GM18499 (cell line): ENCODE measurements around the gene MAP3K20.
"Not testable (repeated sequence)": the region's sequence is repeated elsewhere in the genome, so short reads cannot be mapped to it uniquely, and the experiment has no call there.

Experiments
- ATAC-seq: cut with Tn5 transposase; IDR thresholded peaks from one replicate; pipeline ENCODE4 v1.9.1; 2021; ENCODE audit warnings: moderate number of reproducible peaks; ENCODE audit not compliant: insufficient read depth, unreplicated experiment

The MAP3K20 gene

GRCh38 chr2:173075781-173076580 lies at the start of gene MAP3K20:
Gene MAP3K20 (plus strand): TSS chr2:173075846. CDS start chr2:173091032, 15,186 bp downstream.
- no peak for ATAC-seq

GRCh38 chr2:173026479-173026878 lies 49.2 kb upstream of the MAP3K20 start:
- no peak for ATAC-seq

DNA sequence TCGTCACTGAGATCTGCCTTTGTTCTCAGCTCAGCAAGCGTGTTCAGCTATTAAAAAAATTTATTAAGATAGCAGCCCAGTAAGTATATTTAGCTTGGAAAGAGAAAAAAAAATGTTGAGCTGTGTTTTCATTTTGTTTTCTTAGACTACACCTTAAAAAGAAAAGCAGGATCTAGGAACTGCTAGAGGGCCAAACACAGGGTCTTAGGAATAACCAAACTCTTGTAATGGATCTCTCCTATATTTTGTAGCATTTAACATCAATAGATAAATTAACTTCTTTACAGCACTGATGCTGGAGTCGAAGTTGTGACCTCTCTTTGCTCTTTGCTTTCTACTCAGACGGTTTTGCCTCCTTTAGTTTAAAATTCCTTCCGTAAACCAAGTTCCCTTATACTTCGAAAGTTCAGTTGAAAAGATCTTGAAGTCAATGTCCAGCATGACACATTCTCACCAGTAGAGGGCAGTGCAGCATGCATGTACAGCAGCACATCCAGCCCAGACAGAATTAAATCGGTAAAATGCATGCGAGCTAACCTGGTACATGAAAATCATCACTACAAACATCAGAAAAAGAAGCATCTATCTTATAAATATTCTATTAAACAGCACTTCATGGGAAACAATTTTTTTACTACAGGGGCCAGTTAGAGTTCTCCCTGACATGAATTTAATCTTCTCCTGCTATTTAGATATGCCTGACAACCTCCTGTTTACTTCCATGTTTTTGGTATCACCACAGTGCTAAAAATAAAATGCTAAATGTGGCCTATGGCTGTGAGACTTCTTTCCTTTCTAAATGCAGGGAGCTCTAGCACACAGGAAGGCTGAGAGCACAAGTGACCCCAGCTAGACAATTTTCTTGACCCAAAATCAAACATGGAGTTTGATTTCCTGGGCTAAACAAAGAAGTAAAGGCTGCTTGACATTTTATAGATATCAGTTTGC lies 48.2 kb upstream of the MAP3K20 start:
- no peak for ATAC-seq

DNA sequence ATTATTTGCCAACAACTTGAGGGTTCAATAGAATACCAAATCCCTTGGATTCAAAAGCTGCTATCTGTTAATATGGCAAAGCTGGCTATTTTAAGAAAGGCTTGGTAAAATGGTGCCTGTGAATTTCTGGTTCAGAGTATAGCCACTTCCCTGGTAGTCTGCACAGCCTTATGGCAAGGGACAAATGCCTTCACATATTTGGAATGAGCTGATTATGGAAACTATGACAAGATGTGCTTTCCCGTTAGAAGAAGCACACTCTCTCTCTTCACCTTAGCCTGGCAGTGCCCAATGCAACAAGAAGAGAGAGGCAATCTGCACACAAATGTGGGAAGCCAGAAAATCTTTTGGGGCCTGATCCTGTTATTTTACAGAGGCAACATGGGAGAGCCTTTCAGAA lies 47.5 kb upstream of the MAP3K20 start:
- no peak for ATAC-seq

DNA sequence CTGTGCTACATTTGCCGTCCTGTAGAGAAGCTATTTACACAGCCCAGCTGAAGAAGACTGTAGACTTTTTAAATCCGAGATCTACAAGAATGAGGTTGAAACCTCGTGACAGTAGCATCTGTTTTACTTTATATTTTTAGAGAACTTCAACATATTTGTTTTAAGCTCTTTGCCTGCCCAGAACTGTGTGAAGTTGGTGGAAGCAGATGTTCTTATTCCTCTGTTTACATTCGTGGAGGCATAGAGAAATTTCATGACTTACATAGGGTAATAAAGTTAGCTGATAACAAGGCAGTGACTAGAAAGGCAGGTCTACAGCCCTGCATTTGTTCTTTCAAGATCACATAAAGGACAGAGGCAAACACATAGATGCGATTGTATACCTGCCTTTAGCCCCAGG lies 47.0 kb upstream of the MAP3K20 start:
- ATAC-seq = no peak

DNA sequence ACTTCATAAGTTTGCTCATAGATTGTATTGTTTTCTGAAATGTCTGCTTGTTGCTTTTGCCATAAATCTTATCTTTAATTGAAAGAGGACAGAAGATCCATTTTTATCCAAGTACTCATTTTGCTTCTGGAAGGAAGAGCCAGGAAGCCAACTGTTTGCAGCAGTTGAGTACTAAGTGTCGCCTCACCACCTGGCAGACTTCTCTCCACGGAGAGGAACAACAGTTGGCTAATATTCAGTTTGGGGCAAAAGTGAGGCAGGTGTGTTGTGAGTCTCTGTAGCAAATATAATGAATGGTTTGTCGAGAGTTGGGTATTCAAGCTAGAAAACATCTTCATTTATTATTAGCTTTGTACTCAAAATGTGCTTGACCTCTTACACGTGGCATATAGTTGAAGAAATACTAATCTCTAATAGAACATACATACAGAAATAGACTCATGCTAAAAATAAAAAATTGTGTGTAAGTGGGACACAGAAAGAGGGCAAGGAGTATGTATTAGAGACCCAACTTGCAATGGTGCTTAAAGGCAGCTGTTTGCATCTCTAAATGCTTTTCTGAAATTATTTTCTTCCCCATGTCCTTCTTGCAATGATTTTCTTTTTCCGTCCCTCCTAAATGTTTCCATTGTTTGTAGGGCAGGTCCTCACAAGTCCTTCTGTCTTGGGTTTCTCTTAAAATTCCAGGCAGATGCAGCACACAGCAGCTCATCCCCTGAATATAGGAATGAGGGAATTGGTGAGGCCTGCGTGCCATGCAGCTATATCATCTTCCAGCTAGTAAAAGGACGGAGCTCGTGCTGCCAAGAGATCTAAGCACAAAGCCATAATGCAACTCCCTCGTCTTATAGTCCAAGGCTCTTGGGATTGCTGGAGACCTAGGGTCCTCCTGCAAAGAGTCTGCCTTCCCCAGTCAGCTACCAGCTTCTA lies 44.8 kb upstream of the MAP3K20 start:
- ATAC-seq = no peak

- ATAC-seq = no peak
Observed at GRCh38 chr2:173032032-173032431, 43.6 kb upstream of the MAP3K20 start.

GRCh38 chr2:173033084-173033483 lies 42.6 kb upstream of the MAP3K20 start:
- ATAC-seq = no peak

DNA sequence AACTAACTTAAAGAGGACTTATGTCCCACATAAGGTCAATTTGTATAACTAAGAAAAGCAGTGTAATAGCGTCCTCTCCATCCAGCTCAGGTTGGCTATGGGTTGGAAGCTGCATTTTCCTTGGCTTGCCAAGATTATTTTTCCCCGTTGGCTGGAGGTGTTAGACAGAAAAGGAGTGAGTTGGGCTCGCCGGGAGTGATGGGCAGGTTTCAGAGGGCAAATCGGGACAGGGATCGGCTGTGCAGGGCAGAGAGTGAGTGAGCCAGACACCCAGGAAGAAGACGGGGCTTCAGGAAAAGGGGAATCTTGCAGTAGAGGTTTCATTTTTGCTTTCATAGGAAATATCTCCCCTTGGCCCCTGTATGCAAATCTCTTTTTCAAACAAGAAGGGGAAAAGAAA lies 41.5 kb upstream of the MAP3K20 start:
- no peak for ATAC-seq

DNA sequence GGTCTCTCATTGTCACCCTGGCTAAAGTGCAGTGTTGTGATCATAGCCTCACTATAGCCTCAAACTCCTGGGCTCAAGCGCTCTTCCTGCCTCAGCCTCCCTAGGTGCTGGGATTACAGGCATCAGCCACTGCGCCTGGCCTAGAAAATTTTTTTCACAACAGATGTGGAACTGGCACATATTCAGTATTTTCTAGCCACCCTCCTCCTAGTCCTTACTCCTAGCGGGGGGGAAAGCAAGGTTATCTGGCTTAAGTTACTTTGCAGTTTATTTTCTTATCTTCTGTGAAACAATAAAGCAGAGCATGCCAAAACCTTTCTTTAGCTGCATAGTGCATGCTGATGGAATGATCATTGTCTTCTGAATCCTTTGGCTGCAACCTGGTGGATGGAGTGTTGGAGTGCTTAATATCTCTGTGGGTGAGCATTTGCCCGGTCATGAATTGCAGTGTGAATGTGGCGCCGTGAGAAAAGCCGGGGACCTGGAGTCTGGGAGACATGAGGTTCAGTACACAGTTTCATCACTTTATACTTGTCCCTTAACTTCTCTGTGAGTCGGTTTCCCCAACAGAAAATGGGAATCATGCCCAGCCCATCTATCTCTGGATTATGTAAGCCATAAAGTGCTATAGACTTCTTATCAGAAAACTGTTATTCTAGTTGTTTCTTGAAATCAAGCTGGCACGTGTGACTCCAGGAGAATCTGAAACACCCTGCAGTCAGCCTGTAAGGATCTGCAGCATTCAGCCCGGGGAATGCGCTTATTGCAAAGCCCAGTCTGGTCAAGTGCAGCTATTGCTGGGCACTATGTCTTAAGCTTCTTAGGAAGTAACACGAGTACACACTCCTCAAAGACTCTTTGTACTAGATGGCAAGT lies 38.2 kb upstream of the MAP3K20 start:
- no peak for ATAC-seq

DNA sequence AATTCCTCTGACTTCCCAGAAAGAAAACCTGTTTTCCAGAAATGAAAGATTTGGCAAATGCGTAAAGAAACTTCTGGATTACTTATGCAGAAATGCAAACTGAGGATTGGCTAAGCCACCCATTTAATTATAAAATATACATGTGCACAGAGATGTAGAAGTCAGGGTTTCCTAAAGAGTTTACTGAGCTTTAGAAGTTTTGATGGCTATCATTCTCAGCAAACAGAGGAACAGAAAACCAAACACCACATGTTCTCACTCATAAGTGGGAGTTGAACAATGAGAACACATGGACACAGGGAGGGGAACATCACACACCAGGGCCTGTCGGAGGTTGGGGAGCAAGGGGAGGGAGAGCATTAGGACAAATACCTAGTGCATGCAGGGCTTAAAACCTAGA lies 37.4 kb upstream of the MAP3K20 start:
- not testable (repeated sequence) for ATAC-seq

DNA sequence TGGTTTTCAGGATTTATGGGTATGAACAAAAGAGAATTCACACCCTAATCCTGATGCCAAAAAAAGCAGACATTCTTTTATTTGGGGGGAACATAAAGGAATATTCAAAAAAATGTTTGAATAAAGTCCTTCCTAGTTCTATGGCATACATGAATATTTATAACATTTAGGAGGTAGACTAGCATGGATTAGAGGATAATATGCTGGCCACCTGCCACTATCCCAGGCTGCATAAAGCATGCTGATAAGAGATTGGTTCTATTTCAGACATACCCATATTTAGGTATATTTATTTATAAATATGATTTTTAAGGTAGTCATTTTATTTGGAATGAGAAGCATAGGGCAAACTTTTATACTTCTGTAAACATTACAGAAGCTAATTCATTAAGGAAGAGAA lies 34.9 kb upstream of the MAP3K20 start:
- no peak for ATAC-seq

GRCh38 chr2:173043476-173043875 lies 32.2 kb upstream of the MAP3K20 start:
- ATAC-seq = no peak

DNA sequence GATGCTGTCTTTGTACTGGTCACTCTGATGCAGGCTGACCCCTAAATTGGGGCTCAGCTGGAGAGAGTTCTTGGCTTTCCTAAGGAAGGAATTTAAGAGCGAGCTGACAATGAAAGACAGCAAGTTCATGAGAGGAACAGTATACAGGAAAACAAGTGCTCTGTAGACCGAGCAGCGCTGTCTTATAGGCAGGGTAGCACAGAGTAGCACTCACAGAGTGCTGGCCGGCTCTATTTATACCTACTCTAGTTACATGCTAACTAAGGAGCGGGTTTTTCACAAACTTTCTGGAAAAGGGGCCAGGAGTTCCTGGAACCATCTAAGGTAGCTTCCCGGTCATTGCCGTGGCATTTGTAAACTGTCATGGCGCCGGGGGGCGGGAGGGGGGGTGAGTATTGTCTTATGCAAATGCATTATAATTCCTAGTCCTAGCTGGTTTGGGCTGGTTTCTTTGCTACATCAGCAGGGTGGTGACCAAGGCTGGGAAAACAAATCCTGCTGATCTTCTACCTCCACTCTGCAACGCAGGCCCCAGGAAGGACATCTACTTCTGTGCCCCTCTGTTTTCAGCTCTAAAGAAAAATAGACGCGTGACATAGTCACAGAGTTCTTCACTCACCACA lies 31.6 kb upstream of the MAP3K20 start:
- no peak for ATAC-seq

DNA sequence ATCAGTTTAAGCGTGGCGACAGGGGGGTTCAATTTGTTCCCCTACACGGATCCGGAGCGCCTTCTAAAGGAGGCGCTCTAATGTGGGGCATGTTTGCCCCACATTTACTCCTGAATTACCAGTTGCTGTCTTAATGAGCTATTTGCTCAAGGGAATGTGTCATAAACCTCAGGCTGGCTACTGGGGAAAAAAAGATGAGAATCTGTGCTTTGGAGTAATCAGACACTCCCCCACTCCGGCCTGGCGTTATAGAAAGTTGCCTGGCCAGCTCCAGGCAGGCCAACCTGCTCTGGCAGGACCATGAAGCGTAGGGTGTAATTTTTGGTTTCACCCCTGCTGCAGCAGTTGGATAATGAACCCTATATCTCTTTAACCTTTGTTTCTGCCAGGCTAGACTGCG lies 31.0 kb upstream of the MAP3K20 start:
- no peak for ATAC-seq

DNA sequence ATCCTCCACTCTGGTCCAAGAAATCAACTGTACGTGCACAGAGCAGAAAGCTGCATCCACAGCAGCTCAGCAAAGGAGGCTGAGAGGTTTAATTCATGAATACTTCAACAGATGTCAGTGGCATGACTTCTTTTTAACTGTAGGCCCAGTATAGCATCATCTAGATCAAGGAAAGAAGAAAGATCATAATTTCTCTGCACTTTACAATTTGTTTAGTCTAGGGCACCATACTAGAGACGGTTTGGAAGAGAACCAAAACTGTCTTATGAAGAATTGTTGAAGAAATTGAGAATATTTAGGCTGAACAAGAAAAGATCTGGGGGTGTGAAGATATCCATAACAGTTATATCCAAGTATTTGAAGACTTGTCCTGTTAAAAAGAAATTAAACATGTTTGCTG lies 30.5 kb upstream of the MAP3K20 start:
- ATAC-seq = no peak

DNA sequence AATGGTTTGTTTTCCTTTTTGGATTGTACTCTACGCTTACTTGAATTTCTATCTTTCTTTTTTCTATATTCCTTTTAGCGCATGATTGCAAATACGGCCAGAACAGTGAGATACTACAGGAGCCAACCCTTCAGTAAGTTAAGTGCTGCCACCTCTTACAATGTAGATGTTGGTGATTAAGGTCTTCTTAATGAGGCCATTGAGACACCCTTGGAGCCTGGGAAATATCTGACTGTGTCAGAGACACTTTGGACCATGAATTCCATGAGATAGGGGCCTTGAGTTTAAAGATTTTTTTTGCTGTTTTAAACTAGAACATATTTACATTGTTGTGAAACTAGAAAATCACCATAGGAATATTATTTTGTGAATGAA lies 27.1 kb upstream of the MAP3K20 start:
- ATAC-seq = no peak

DNA sequence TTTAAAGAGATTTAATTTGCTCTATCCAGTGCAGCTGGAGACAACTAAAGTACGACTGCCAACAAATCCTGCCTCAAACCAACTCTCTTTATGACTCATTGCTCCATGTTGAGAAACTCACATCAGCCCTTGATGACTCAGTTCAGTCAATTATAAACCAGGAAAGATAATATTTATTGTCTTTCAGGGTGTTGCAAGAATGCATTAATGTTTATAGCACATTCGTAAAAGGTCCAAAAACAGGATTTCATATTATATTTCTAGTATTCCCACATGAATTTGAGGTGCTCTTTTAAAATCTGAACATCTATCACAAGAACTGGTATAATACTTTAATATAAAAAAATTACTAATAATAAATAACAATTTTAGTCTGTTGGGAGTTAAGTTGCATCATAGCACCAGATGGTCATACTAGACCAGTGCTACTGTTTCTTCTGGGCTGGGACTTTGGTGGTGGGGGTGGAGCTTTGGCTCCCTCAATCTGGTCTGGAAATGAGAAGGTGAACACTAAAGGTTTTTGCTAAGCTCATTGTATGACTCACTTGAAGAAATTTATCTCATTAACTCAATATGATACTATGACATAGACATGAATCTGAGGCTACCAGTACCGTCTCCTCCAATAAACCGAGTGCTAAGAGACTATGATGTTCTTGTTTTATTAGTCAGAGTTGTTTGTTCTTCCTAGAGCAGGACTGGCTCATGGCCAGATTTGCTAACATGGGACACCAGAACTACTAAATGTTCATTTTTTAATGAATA lies 26.6 kb upstream of the MAP3K20 start:
- peak; percentile 84 for ATAC-seq
